ENCODE measurements around the gene LMF1. TPM values are rescaled to one million over a fixed set of nuclear protein-coding genes. Genes with fewer than 3 reads are reported as not detected.
"Not testable (repeated sequence)": the region's sequence is repeated elsewhere in the genome, so short reads cannot be mapped to it uniquely, and the experiment has no call there.

The LMF1 gene
- total RNA-seq, 1 donor from 2014 or later, result 2.1 TPM

DNA sequence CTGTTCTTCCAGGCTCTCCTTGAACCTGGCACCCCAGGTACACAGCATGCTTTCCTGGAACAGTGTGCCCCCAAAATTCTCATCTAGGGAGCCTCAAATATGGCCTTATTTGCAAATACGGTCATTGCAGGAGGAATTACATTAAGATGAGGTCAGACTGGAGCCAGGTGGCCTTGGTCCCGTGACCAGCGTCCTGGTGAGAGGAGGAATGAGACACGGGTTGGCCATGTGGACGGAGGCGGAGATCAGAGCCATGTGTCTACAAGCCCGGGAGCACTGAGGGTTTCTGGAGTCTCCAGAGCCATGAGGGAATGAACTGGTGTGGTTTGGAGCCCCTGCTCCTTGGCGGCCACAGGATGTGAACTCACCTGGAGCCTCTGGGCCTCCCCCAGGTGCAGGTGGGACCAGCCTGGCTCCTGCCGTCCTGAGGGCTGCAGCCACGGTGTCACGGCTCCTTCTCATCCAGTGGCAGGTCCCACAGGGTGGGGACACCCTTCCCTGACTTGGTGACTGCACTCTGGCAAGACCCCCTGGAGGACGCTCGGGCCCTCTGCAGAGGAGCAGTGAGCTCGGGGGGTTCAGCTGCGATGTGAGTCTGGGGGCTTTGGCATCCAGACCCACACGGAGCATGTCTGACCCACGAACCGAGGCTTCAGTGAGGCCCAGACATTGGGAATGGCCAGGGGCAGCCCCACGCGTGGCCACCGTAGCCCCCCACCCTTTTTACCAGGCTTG, 148.4 kb downstream of the LMF1 start:
- no peak overlapping the region for H3K4me3 ChIP-seq (ENCODE audit: low read depth, low read length)
- DNase-seq (ENCODE audit: low read depth) (no peak), FAIRE-seq (no peak)
- H3K36me3 ChIP-seq (ENCODE audit: control insufficient read depth, insufficient read depth, low read length), result no peaks in the 10 kb centered on the region
- no peak for TF ChIP-seq CTCF (IDR thresholded peaks at IDR 0.05; ENCODE audit: insufficient read depth, low read length, severe bottlenecking)
- no peaks in the 10 kb centered on the region for H3K27me3 ChIP-seq (ENCODE audit: control insufficient read depth, insufficient read depth, low read length)

DNA sequence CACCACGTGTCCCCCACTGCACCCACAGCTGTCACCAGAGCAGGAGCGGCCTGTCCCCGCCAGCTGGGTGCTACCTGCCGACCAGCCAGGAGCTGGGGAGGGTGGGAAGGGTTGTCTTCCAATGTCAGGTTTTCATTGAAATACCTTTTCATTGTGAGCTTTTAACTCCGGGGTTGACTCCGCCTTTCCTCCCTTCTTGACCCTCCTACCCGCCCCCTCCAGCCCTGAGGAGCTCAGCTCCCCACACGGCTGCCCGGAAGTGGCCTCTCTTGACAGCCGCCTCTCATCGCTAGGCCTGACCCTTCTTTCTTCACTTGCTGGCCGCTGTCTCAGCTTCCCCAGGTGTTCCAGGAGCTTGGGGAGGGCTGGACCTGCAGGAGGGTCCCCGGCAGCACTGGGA, 149.0 kb downstream of the LMF1 start:
- no peak for FAIRE-seq
- H3K27me3 ChIP-seq (ENCODE audit: control insufficient read depth, insufficient read depth, low read length), result no peaks in the 10 kb centered on the region

DNA sequence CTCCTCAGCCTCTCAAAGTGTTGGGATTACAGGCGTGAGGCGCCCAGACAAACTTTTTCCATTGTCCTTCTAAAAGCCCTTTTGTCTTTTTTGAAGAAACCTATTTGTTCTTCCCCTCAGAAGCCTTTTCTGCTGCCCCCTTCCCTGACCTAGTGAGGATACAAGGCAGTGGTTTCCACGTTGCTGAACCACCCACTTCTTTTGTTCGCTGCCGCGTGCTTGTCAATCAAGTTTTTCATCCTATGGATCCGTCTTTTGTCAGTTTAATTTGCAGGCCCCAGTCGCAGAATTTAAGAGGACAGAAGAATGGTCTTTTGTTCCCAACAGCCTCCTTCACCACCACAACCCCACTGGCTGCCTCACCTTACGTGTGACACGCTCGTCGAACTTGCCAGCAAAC, 150.0 kb downstream of the LMF1 start:
- no peak for TF ChIP-seq CTCF (IDR thresholded peaks at IDR 0.05; ENCODE audit: insufficient read depth, low read length, severe bottlenecking)
- FAIRE-seq, result no peak
- H3K4me3 ChIP-seq (ENCODE audit: low read depth, low read length), result no peak overlapping the region
- no peak for DNase-seq (ENCODE audit: low read depth)
- H3K27me3 ChIP-seq (ENCODE audit: control insufficient read depth, insufficient read depth, low read length), result no peaks in the 10 kb centered on the region
- no peaks in the 10 kb centered on the region for H3K36me3 ChIP-seq (ENCODE audit: control insufficient read depth, insufficient read depth, low read length)

More for the DNA sequence above, 149.0 kb downstream of the LMF1 start:
- DNase-seq (ENCODE audit: low read depth), result no peak
- Histone ChIP-seq H3K4me3 (ENCODE audit: low read depth, low read length) (no peak overlapping the region), H3K36me3 (ENCODE audit: control insufficient read depth, insufficient read depth, low read length) (no peaks in the 10 kb centered on the region)
- TF ChIP-seq CTCF (IDR thresholded peaks at IDR 0.05; ENCODE audit: insufficient read depth, low read length, severe bottlenecking), result no peak

- H3K27me3 ChIP-seq (ENCODE audit: control insufficient read depth, insufficient read depth, low read length); FAIRE-seq; DNase-seq (ENCODE audit: low read depth); H3K36me3 ChIP-seq (ENCODE audit: control insufficient read depth, insufficient read depth, low read length); H3K4me3 ChIP-seq (ENCODE audit: low read depth, low read length): not testable (repeated sequence)
Measured at GRCh38 chr16:820044-820408, 150.8 kb downstream of the LMF1 start.

DNA sequence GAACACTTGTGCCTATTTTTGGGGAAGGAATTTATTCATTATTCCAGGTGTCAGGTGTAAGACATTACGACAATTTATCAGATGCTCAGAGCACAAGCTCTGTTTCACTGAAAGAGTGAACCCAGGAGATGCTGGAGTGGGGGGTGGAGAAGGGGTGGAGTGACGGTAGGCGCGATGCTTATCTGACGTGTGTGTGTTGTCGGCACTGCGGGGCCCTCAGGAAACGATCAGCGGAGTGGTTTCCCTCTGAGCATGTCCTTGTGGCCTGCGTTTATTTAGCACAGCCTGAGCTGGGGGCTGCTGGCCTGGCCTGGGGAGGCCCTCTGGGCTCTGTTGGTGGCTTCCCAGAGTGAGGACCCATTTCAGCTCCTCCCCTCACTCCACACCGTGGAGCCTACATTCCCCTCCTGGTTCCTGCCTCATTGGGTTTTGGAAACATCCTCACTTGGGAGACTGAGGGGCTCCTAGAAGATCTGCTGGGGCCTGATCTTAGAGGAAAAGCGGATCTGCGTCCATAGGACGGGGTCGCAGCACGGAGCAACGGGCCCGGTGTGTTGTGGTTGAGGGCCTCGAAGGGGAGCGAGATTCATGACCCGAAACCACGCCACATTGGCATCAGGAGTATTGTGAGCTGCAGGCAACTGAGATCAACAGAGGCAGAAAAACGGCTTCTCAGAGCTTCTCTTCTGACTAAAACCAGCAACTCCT, 151.3 kb downstream of the LMF1 start:
- no peak for FAIRE-seq
- H3K4me3 ChIP-seq (ENCODE audit: low read depth, low read length), result no peak overlapping the region
- no peaks in the 10 kb centered on the region for H3K27me3 ChIP-seq (ENCODE audit: control insufficient read depth, insufficient read depth, low read length)

More for the DNA sequence above, 151.3 kb downstream of the LMF1 start:
- no peak for DNase-seq (ENCODE audit: low read depth)
- no peak for TF ChIP-seq CTCF (IDR thresholded peaks at IDR 0.05; ENCODE audit: insufficient read depth, low read length, severe bottlenecking)
- H3K36me3 ChIP-seq (ENCODE audit: control insufficient read depth, insufficient read depth, low read length), result no peaks in the 10 kb centered on the region
